Parathyroid adenoma (tissue), 2 donors: Measurements from ENCODE around the gene FARS2.

ENCODE experiments used
- H2AFZ ChIP-seq: fragments of 300-600 bp; sonication (generic); one replicate; pipeline ENCODE4 v1.7.0; 2017; ENCODE audit warnings: antibody characterized with exemption, mild to moderate bottlenecking
- H3K27ac ChIP-seq: fragments of 300-600 bp; sonication (generic); one replicate; pipeline ENCODE4 v1.7.0; 2017
- H3K27me3 ChIP-seq: fragments of 300-600 bp; sonication (generic); one replicate; pipeline ENCODE4 v1.7.0; 2017; ENCODE audit warnings: low read length; ENCODE audit not compliant: control insufficient read depth, insufficient read depth
- H3K36me3 ChIP-seq: fragments of 300-600 bp; sonication (generic); one replicate; pipeline ENCODE4 v1.7.0; 2017; ENCODE audit warnings: low read length; ENCODE audit not compliant: control insufficient read depth, insufficient read depth
- H3K4me1 ChIP-seq: fragments of 300-600 bp; sonication (generic); one replicate; pipeline ENCODE4 v1.7.0; 2017; ENCODE audit warnings: control low read depth
- H3K4me2 ChIP-seq: fragments of 300-600 bp; sonication (generic); one replicate; pipeline ENCODE4 v1.7.0; 2017; ENCODE audit warnings: low read length
- H3K4me3 ChIP-seq: fragments of 300-600 bp; sonication (generic); one replicate; pipeline ENCODE4 v1.7.0; 2017; ENCODE audit warnings: low read depth, low read length
- H3K79me2 ChIP-seq: fragments of 300-600 bp; sonication (generic); one replicate; pipeline ENCODE4 v1.7.0; 2017; ENCODE audit warnings: control low read depth
- H3K9ac ChIP-seq: fragments of 300-600 bp; sonication (generic); one replicate; pipeline ENCODE4 v1.7.0; 2017; ENCODE audit warnings: mild to moderate bottlenecking
- H3K9me3 ChIP-seq: fragments of 300-600 bp; sonication (generic); one replicate; pipeline ENCODE4 v1.7.0; 2017; ENCODE audit warnings: low read length; ENCODE audit not compliant: control insufficient read depth
- CTCF ChIP-seq: fragments of 300-600 bp; sonication (generic); IDR thresholded peaks from one replicate; pipeline ENCODE4 v1.7.0; 2017; ENCODE audit warnings: antibody characterized with exemption, mild to moderate bottlenecking
- donor health status: primary hyperparathyroidism.

The FARS2 gene

GRCh38 chr6:5598123-5598522 is 336.8 kb downstream of the FARS2 start:
- no peaks in the 10 kb centered on the region for H3K27me3 ChIP-seq
- H3K4me3 ChIP-seq = no peak overlapping the region
- no peak overlapping the region for H3K4me2 ChIP-seq
- TF ChIP-seq CTCF = no peak
- H2AFZ ChIP-seq = no peak overlapping the region
- H3K4me1 ChIP-seq = no peaks in the 10 kb centered on the region
- H3K27ac ChIP-seq = no peak overlapping the region
- no peaks in the 10 kb centered on the region for H3K79me2 ChIP-seq
- H3K9ac ChIP-seq = no peak overlapping the region
- no peaks in the 10 kb centered on the region for H3K9me3 ChIP-seq
- H3K36me3 ChIP-seq = no peaks in the 10 kb centered on the region

DNA sequence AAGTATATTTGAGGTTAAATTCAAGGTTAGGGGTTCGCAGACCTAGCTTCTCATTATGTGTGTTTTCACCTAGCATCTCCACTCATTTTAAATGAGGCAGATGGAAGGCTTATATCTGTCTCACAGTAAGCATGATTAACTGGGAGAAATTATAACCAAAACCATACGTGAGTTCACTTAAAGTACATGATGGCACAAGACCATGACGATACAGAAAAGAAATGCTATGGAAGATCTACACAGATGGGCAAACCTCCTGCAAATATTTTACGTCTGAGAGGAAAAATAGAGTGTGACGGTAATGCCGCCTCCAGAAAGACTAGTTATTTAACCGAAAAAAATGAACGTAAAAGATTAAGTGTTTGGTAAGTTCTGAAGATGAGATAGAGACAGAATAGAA is 337.8 kb downstream of the FARS2 start:
- no peaks in the 10 kb centered on the region for H3K36me3 ChIP-seq
- no peaks in the 10 kb centered on the region for H3K27me3 ChIP-seq
- no peak for TF ChIP-seq CTCF
- H3K79me2 ChIP-seq = no peaks in the 10 kb centered on the region
- H3K9ac ChIP-seq = no peak overlapping the region
- no peak overlapping the region for H2AFZ ChIP-seq
- no peaks in the 10 kb centered on the region for H3K9me3 ChIP-seq
- no peak overlapping the region for H3K4me2 ChIP-seq
- H3K4me3 ChIP-seq = no peak overlapping the region
- H3K4me1 ChIP-seq = no peaks in the 10 kb centered on the region
- H3K27ac ChIP-seq = no peak overlapping the region

DNA sequence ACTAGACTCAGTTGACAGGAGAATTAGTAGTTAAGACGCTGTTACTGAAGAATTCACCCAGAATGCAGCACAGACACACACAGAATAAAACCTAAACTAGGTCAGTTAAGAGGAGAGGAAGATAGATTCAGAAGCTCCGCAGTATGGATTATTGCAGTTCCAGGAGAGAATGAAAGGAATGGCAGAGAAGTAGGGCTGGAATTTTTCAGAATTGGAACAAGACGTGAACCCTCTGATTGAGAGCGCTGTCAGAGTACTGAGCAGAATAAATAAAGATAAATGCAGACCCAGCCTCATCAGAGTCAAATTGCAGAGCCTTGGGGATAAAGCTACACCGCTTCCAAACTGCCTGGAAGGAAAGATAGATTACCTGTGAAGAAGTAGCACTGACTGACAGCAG is 344.6 kb downstream of the FARS2 start:
- no peak overlapping the region for H3K27ac ChIP-seq
- H3K4me3 ChIP-seq = no peak overlapping the region
- H3K4me2 ChIP-seq = no peak overlapping the region
- no peak overlapping the region for H3K9ac ChIP-seq
- H3K4me1 ChIP-seq = no peaks in the 10 kb centered on the region
- H3K36me3 ChIP-seq = no peaks in the 10 kb centered on the region
- no peak for TF ChIP-seq CTCF
- no peak overlapping the region for H2AFZ ChIP-seq
- no peaks in the 10 kb centered on the region for H3K27me3 ChIP-seq
- no peaks in the 10 kb centered on the region for H3K9me3 ChIP-seq
- H3K79me2 ChIP-seq = no peaks in the 10 kb centered on the region

DNA sequence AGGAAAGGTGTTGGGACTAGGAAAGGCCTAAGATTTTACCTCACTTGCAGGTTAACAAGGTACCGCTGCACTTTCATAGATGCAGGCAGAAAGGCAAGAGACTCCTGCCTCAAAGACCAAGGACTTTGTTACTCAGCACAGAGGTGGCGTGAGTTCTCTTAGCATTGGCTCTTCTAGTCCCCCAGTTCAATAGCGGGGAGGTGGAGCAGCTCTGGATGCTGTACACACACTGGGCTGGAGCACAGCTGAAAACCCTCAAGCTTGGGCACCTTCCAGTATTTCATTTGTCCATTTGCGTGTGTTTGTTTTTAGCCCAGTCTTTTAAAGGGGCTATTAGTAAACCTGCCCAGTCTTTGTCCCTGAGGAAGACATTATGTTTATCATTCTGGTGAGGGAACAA is 345.2 kb downstream of the FARS2 start:
- Histone ChIP-seq H3K79me2 (no peaks in the 10 kb centered on the region), H3K4me1 (no peaks in the 10 kb centered on the region), H3K4me2 (no peak overlapping the region), H3K36me3 (no peaks in the 10 kb centered on the region), H3K27me3 (no peaks in the 10 kb centered on the region), H3K9ac (no peak overlapping the region), H3K27ac (no peak overlapping the region), H2AFZ (no peak overlapping the region), H3K9me3 (no peaks in the 10 kb centered on the region), H3K4me3 (no peak overlapping the region)
- TF ChIP-seq CTCF = no peak

DNA sequence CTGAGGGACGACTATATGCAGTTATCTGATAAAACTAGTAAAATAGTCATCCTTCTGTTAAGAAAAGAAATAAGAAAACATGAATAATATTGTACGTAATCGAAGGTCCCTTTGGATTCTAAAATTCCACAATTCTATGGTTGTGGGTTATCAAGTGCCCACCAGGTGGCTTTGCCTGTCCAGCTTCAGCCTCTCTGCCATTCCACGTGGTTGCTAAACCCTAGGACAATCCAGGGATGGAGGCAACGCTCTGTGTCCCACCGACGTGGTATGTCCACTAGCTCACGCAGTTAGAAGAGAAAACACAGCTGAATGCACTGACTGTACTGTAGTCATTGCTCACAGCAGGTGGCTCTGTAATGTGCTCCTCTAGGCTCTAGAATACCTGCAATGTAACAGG is 349.3 kb downstream of the FARS2 start:
- H3K4me1 ChIP-seq = no peaks in the 10 kb centered on the region
- no peaks in the 10 kb centered on the region for H3K9me3 ChIP-seq
- no peak overlapping the region for H3K9ac ChIP-seq
- no peak for TF ChIP-seq CTCF
- H3K27ac ChIP-seq = no peak overlapping the region
- no peaks in the 10 kb centered on the region for H3K27me3 ChIP-seq
- H3K79me2 ChIP-seq = no peaks in the 10 kb centered on the region
- no peaks in the 10 kb centered on the region for H3K36me3 ChIP-seq
- no peak overlapping the region for H3K4me3 ChIP-seq
- H3K4me2 ChIP-seq = no peak overlapping the region
- no peak overlapping the region for H2AFZ ChIP-seq
